Panc1 (cell line): ENCODE measurements around the gene GPR26. TPM values are rescaled to one million over a fixed set of nuclear protein-coding genes. Genes with fewer than 3 reads are reported as not detected.

Experiments
- ATAC-seq: fragments of 200-7000 bp; cut with Tn5 transposase; 2 replicates; pipeline ENCODE4 v1.9.1; 2020; ENCODE audit warnings: mild to moderate bottlenecking, moderate library complexity
- BruUV-seq: library from RNA; stranded (reverse); fragments of 400-500 nt; replicated peaks from 2 replicates; lab custom pipeline; 2021; lab: Mats Ljungman, UMichigan
- CTCF ChIA-PET: fragments of 300-600 bp; sonication (Branson Sonifier 250); formaldehyde crosslinking; loops from one replicate; lab custom pipeline; 2022; ENCODE audit warnings: antibody characterized with exemption; lab: Charles Lee
- POLR2A ChIA-PET: fragments of 300-600 bp; sonication (Branson Sonifier 250); formaldehyde crosslinking; loops from one replicate; lab custom pipeline; 2022; ENCODE audit warnings: antibody characterized with exemption; lab: Charles Lee
- DNase-seq: peaks from one replicate; pipeline ENCODE4 v3.0.0-alpha.2; 2010; ENCODE audit warnings: low read depth, low spot score
- H3K27ac ChIP-seq: 2 replicates; pipeline ENCODE4 v1.5.1; 2011; ENCODE audit warnings: mild to moderate bottlenecking, low read length, inconsistent platforms
- H3K27me3 ChIP-seq: fragments of 200-500 bp; sonication (Bioruptor generic); 2 replicates; pipeline ENCODE4 v1.6.0; 2014; ENCODE audit warnings: low read length, inconsistent platforms; ENCODE audit not compliant: control insufficient read depth, insufficient read depth
- H3K36me3 ChIP-seq: fragments of 200-500 bp; sonication (Bioruptor generic); 2 replicates; pipeline ENCODE4 v1.5.1; 2014; ENCODE audit warnings: inconsistent platforms, mild to moderate bottlenecking, low read length, moderate library complexity; ENCODE audit not compliant: control insufficient read depth, insufficient read depth
- H3K4me1 ChIP-seq: 2 replicates; pipeline ENCODE4 v1.5.1; 2011; ENCODE audit warnings: inconsistent platforms, mild to moderate bottlenecking, low read length, moderate library complexity; ENCODE audit not compliant: control insufficient read depth, insufficient read depth
- H3K4me3 ChIP-seq, 2 experiments: 2 replicates each; pipeline ENCODE4 v1.5.1; 2011 to 2012; ENCODE audit warnings: low read depth in 2 of 2, low read length in 2 of 2, mild to moderate bottlenecking in 2 of 2, inconsistent platforms in 1 of 2, moderate library complexity in 1 of 2
- H3K9me3 ChIP-seq: fragments of 200-500 bp; sonication (Bioruptor generic); 2 replicates; pipeline ENCODE4 v1.5.1; 2014; ENCODE audit warnings: low read depth, mild to moderate bottlenecking, inconsistent platforms, low read length, moderate library complexity; ENCODE audit not compliant: control insufficient read depth, insufficient read depth
- POLR2AphosphoS5 ChIP-seq: IDR thresholded peaks from 2 replicates; pipeline ENCODE4 v1.6.1; 2012; ENCODE audit warnings: mild to moderate bottlenecking, low read depth, low read length, moderate library complexity
- SIN3A ChIP-seq: IDR thresholded peaks from 2 replicates; pipeline ENCODE4 v1.6.1; 2012; ENCODE audit warnings: low read depth, mild to moderate bottlenecking, low read length, moderate library complexity, borderline replicate concordance; ENCODE audit not compliant: insufficient read depth
- TCF7L2 ChIP-seq: IDR thresholded peaks from 2 replicates; pipeline ENCODE4 v1.6.1; 2011; ENCODE audit warnings: mild to moderate bottlenecking, low read depth, low read length, inconsistent platforms
- in situ Hi-C: cut with HindIII; loops from 2 replicates; pipeline ENCODE4 v1.10.0; 2016; ENCODE audit warnings: low sequenced_read_pairs, low pct_unique_long_range_greater_than_20kb
- intact Hi-C: fragments of 100-400 bp; cut with micrococcal nuclease; formaldehyde crosslinking; loops from one replicate; pipeline ENCODE4 v1.10.0; 2022; ENCODE audit not compliant: unreplicated experiment
- total RNA-seq: library from RNA; stranded (reverse); gene quantifications from one replicate; pipeline ENCODE4 v1.2.1, GENCODE V29; 2021; ENCODE audit not compliant: unreplicated experiment
- TF ChIP-seq, protein P1 (sequence below): fragments of 450-650 bp; IDR thresholded peaks from 2 replicates; pipeline ENCODE4 v1.5.1; 2017; ENCODE audit warnings: mild to moderate bottlenecking
- TF ChIP-seq, protein P2 (sequence below), 2 experiments: IDR thresholded peaks; 2 replicates each; pipeline ENCODE4 v1.6.1; 2011 to 2012; ENCODE audit warnings: low read depth in 2 of 2, control low read depth in 1 of 2, low read length in 1 of 2, mild to moderate bottlenecking in 1 of 2, moderate library complexity in 1 of 2; ENCODE audit not compliant: insufficient read depth in 1 of 2

GPR26 gene
- total RNA-seq, 1 experiment from 2014 or later = not detected

DNA sequence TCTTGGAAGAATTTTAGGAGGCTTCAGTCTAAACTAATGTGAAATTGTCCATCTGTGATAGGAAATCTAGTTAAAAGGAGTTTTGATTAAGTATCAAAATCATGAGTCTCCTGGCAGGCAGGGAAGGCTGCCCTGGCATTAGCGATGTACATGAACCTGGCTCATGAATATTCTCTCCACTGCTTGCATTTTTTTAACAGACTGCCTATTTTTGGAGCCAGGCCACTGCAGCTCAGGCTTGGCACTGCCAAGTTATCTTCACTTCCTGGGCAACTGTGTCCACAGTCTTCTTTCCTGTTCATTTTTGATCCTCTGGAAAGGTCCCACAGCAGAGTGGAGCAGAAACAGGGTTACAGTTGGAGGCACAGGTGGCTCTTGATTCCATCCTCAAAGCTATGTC, 7.0 kb downstream of the GPR26 start:
- CTCF ChIA-PET = no interaction called here
- POLR2A ChIA-PET = no interaction called here
- Histone ChIP-seq H3K27me3 (peaks cover 30% of the 10 kb centered on the region; the same call in 1 of the 2 replicates), H3K4me3 (no peak overlapping the region), H3K27ac (no peak overlapping the region), H3K36me3 (no peaks in the 10 kb centered on the region), H3K9me3 (no peaks in the 10 kb centered on the region), H3K4me1 (no peaks in the 10 kb centered on the region)
- in situ Hi-C loops = no loop called here
- intact Hi-C loops = no loop called here
- no TSS peak for BruUV-seq
- DNase-seq (no peak), ATAC-seq (no peak)
- TF ChIP-seq TCF7L2 (no peak), POLR2AphosphoS5 (no peak), SIN3A (no peak)
- TF ChIP-seq, protein P1, sequence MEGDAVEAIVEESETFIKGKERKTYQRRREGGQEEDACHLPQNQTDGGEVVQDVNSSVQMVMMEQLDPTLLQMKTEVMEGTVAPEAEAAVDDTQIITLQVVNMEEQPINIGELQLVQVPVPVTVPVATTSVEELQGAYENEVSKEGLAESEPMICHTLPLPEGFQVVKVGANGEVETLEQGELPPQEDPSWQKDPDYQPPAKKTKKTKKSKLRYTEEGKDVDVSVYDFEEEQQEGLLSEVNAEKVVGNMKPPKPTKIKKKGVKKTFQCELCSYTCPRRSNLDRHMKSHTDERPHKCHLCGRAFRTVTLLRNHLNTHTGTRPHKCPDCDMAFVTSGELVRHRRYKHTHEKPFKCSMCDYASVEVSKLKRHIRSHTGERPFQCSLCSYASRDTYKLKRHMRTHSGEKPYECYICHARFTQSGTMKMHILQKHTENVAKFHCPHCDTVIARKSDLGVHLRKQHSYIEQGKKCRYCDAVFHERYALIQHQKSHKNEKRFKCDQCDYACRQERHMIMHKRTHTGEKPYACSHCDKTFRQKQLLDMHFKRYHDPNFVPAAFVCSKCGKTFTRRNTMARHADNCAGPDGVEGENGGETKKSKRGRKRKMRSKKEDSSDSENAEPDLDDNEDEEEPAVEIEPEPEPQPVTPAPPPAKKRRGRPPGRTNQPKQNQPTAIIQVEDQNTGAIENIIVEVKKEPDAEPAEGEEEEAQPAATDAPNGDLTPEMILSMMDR = no peak
- TF ChIP-seq, protein P2, sequence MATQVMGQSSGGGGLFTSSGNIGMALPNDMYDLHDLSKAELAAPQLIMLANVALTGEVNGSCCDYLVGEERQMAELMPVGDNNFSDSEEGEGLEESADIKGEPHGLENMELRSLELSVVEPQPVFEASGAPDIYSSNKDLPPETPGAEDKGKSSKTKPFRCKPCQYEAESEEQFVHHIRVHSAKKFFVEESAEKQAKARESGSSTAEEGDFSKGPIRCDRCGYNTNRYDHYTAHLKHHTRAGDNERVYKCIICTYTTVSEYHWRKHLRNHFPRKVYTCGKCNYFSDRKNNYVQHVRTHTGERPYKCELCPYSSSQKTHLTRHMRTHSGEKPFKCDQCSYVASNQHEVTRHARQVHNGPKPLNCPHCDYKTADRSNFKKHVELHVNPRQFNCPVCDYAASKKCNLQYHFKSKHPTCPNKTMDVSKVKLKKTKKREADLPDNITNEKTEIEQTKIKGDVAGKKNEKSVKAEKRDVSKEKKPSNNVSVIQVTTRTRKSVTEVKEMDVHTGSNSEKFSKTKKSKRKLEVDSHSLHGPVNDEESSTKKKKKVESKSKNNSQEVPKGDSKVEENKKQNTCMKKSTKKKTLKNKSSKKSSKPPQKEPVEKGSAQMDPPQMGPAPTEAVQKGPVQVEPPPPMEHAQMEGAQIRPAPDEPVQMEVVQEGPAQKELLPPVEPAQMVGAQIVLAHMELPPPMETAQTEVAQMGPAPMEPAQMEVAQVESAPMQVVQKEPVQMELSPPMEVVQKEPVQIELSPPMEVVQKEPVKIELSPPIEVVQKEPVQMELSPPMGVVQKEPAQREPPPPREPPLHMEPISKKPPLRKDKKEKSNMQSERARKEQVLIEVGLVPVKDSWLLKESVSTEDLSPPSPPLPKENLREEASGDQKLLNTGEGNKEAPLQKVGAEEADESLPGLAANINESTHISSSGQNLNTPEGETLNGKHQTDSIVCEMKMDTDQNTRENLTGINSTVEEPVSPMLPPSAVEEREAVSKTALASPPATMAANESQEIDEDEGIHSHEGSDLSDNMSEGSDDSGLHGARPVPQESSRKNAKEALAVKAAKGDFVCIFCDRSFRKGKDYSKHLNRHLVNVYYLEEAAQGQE (IDR thresholded peaks at IDR 0.05; ENCODE audit: insufficient read depth in 1 of 2, low read depth in 2 of 2, low read length in 1 of 2) = no peak

DNA sequence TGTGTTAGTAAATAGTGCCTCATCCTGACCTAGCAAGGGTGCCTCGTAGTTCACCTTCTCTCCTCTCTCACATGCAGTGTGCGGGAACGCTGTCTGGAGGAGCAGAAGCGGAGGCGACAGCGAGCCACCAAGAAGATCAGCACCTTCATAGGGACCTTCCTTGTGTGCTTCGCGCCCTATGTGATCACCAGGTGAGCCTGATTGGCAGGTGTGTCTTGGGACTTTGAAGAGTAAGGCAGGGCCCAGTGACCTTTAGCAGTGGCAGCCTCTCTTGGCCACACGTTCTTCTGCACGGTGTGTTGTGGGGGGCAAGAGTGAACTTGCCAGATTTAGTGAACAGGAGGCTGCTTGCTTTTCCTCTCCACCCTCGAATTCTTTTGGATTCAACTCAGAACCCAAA, 8.6 kb downstream of the GPR26 start:
- Histone ChIP-seq H3K36me3 (no peaks in the 10 kb centered on the region), H3K27ac (no peak overlapping the region), H3K9me3 (no peaks in the 10 kb centered on the region), H3K27me3 (peaks cover 34% of the 10 kb centered on the region; the same call in 1 of the 2 replicates), H3K4me3 (no peak overlapping the region), H3K4me1 (no peaks in the 10 kb centered on the region)
- no TSS peak for BruUV-seq
- ChIA-PET POLR2A (no interaction called here), CTCF (no interaction called here)
- DNase-seq (no peak), ATAC-seq (no peak)
- TF ChIP-seq, protein P2 (IDR thresholded peaks at IDR 0.05; ENCODE audit: insufficient read depth in 1 of 2, low read depth in 2 of 2, low read length in 1 of 2) = no peak
- TF ChIP-seq POLR2AphosphoS5 (no peak), TCF7L2 (no peak), SIN3A (no peak)
- TF ChIP-seq, protein P1 = no peak
- in situ Hi-C loops (no loop called here), intact Hi-C loops (no loop called here)
